H7 (cell line): ENCODE measurements around the gene GSTO1. TPM values are rescaled to one million over a fixed set of nuclear protein-coding genes. Genes with fewer than 3 reads are reported as not detected.

Experiments used
- DNase-seq: peaks from one replicate; pipeline ENCODE4 v3.0.0; 2012
- H3K27me3 ChIP-seq: 2 replicates; pipeline ENCODE4 v1.6.0; 2011; ENCODE audit warnings: mild to moderate bottlenecking, low read length; ENCODE audit not compliant: control insufficient read depth, insufficient read depth
- H3K36me3 ChIP-seq: replicated peaks from 2 replicates; pipeline ENCODE4 v1.5.1; 2011; ENCODE audit warnings: low read length; ENCODE audit not compliant: control insufficient read depth, insufficient read depth
- H3K4me3 ChIP-seq: 2 replicates; pipeline ENCODE4 v1.5.1; 2011; ENCODE audit warnings: low read depth, mild to moderate bottlenecking, control low read depth, low read length, moderate library complexity; ENCODE audit not compliant: insufficient read depth
- total RNA-seq: library from RNA; depleted of rRNA; stranded (reverse); fragments of >200 nt; shearing (Covaris generic); gene quantifications from 2 replicates; pipeline ENCODE4 v1.2.3, GENCODE V29; 2014; rRNA removed

The GSTO1 gene
- 130 and 155 TPM in 2 replicates for total RNA-seq

- H3K27me3 ChIP-seq = no peaks in the 10 kb centered on the region
- H3K36me3 ChIP-seq = peaks cover 7% of the 10 kb centered on the region; the same call in 1 of the 2 replicates
- peak within 1 kb of the TSS; percentile 78 for H3K4me3 ChIP-seq
- peak; percentile 82 for DNase-seq
Observed at GRCh38 chr10:104254493-104255310, at the start of gene GSTO1. Gene GSTO1 (plus strand): TSS chr10:104254892. CDS start chr10:104254929, 37 bp downstream.

GRCh38 chr10:104208730-104209129 lies 46.0 kb upstream of the GSTO1 start:
- Histone ChIP-seq H3K27me3 (no peaks in the 10 kb centered on the region), H3K36me3 (no peaks in the 10 kb centered on the region), H3K4me3 (no peak overlapping the region)
- no peak for DNase-seq

- peak; percentile 67 for DNase-seq
- Histone ChIP-seq H3K4me3 (no peak overlapping the region), H3K36me3 (no peaks in the 10 kb centered on the region), H3K27me3 (no peaks in the 10 kb centered on the region)
Observed at GRCh38 chr10:104209575-104210198, 45.0 kb upstream of the GSTO1 start.

GRCh38 chr10:104216631-104217030 lies 38.1 kb upstream of the GSTO1 start:
- no peaks in the 10 kb centered on the region for H3K27me3 ChIP-seq
- H3K4me3 ChIP-seq = no peak overlapping the region
- DNase-seq = no peak
- no peaks in the 10 kb centered on the region for H3K36me3 ChIP-seq

GRCh38 chr10:104218751-104219150 lies 35.9 kb upstream of the GSTO1 start:
- no peak for DNase-seq
- H3K36me3 ChIP-seq = no peaks in the 10 kb centered on the region
- no peaks in the 10 kb centered on the region for H3K27me3 ChIP-seq
- no peak overlapping the region for H3K4me3 ChIP-seq

- H3K36me3 ChIP-seq = no peaks in the 10 kb centered on the region
- no peak for DNase-seq
Observed at GRCh38 chr10:104220522-104220921, 34.2 kb upstream of the GSTO1 start.

GRCh38 chr10:104223304-104223703 lies 31.4 kb upstream of the GSTO1 start:
- Histone ChIP-seq H3K4me3 (no peak overlapping the region), H3K27me3 (no peaks in the 10 kb centered on the region)
- no peak for DNase-seq

More at GRCh38 chr10:104220522-104220921, 34.2 kb upstream of the GSTO1 start:
- Histone ChIP-seq H3K4me3 (no peak overlapping the region), H3K27me3 (no peaks in the 10 kb centered on the region)

GRCh38 chr10:104230490-104230889 lies 24.2 kb upstream of the GSTO1 start:
- H3K36me3 ChIP-seq = no peaks in the 10 kb centered on the region
- H3K27me3 ChIP-seq = no peaks in the 10 kb centered on the region; the same call in 1 of the 2 replicates
- H3K4me3 ChIP-seq = no peak overlapping the region
- no peak for DNase-seq

More at GRCh38 chr10:104223304-104223703, 31.4 kb upstream of the GSTO1 start:
- no peaks in the 10 kb centered on the region for H3K36me3 ChIP-seq

- peak; percentile 98 for DNase-seq
- peak within 1 kb of the TSS; percentile 94 for H3K4me3 ChIP-seq
- no peaks in the 10 kb centered on the region; the same call in 1 of the 2 replicates for H3K27me3 ChIP-seq
- no peaks in the 10 kb centered on the region for H3K36me3 ChIP-seq
Observed at GRCh38 chr10:104231784-104232612, 22.7 kb upstream of the GSTO1 start, which contains the start of gene CFAP43. Gene CFAP43 (minus strand): TSS chr10:104232364. CDS start chr10:104232246, 118 bp downstream.

GRCh38 chr10:104232613-104233102 lies 22.0 kb upstream of the GSTO1 start:
- H3K27me3 ChIP-seq = no peaks in the 10 kb centered on the region; the same call in 1 of the 2 replicates
- DNase-seq = no peak
- H3K36me3 ChIP-seq = no peaks in the 10 kb centered on the region
- H3K4me3 ChIP-seq = peak overlapping the region; percentile 94

GRCh38 chr10:104233817-104234216 lies 20.9 kb upstream of the GSTO1 start:
- no peaks in the 10 kb centered on the region for H3K36me3 ChIP-seq
- H3K27me3 ChIP-seq = no peaks in the 10 kb centered on the region; the same call in 1 of the 2 replicates
- no peak overlapping the region for H3K4me3 ChIP-seq

GRCh38 chr10:104234934-104235333 lies 19.8 kb upstream of the GSTO1 start:
- Histone ChIP-seq H3K27me3 (no peaks in the 10 kb centered on the region; the same call in 1 of the 2 replicates), H3K36me3 (no peaks in the 10 kb centered on the region), H3K4me3 (no peak overlapping the region)
- no peak for DNase-seq

More at GRCh38 chr10:104233817-104234216, 20.9 kb upstream of the GSTO1 start:
- no peak for DNase-seq

- Histone ChIP-seq H3K36me3 (no peaks in the 10 kb centered on the region), H3K4me3 (no peak overlapping the region), H3K27me3 (no peaks in the 10 kb centered on the region; the same call in 1 of the 2 replicates)
- DNase-seq = no peak
Observed at GRCh38 chr10:104235801-104236200, 18.9 kb upstream of the GSTO1 start.

- no peaks in the 10 kb centered on the region for H3K27me3 ChIP-seq
- DNase-seq = no peak
- no peaks in the 10 kb centered on the region for H3K36me3 ChIP-seq
- no peak overlapping the region for H3K4me3 ChIP-seq
Observed at GRCh38 chr10:104240078-104240477, 14.6 kb upstream of the GSTO1 start.
